HG02798 (cell line): ENCODE results near the gene RBMS2.
"Not testable (repeated sequence)": the region's sequence is repeated elsewhere in the genome, so short reads cannot be mapped to it uniquely, and the experiment has no call there.

Experiments
- ATAC-seq: cut with Tn5 transposase; IDR thresholded peaks from one replicate; pipeline ENCODE4 v1.9.1; 2021; ENCODE audit warnings: mild to moderate bottlenecking; ENCODE audit not compliant: unreplicated experiment, poor library complexity

RBMS2 gene

GRCh38 chr12:56577248-56577647 is 55.6 kb downstream of the RBMS2 start:
- not testable (repeated sequence) for ATAC-seq

- ATAC-seq: no peak
These were observed 57.4 kb downstream of the RBMS2 start for GRCh38 chr12:56578983-56579546.

- no peak for ATAC-seq
These were observed 60.0 kb downstream of the RBMS2 start for GRCh38 chr12:56581418-56582145.

GRCh38 chr12:56585098-56585497 is 63.5 kb downstream of the RBMS2 start:
- no peak for ATAC-seq

GRCh38 chr12:56589783-56590182 is 68.2 kb downstream of the RBMS2 start:
- ATAC-seq: no peak

GRCh38 chr12:56590237-56590830 is 68.7 kb downstream of the RBMS2 start:
- peak; percentile 46 for ATAC-seq

GRCh38 chr12:56591126-56591525 is 69.5 kb downstream of the RBMS2 start:
- ATAC-seq: no peak

GRCh38 chr12:56591961-56592360 is 70.3 kb downstream of the RBMS2 start:
- ATAC-seq: no peak

GRCh38 chr12:56593909-56594621 is 72.4 kb downstream of the RBMS2 start:
- ATAC-seq: peak; percentile 54

GRCh38 chr12:56596815-56597214 is 75.2 kb downstream of the RBMS2 start:
- no peak for ATAC-seq

GRCh38 chr12:56599041-56599440 is 77.4 kb downstream of the RBMS2 start:
- ATAC-seq: no peak

- ATAC-seq: no peak
These were observed 78.2 kb downstream of the RBMS2 start for GRCh38 chr12:56599797-56600196.

- ATAC-seq: no peak
These were observed 79.1 kb downstream of the RBMS2 start for GRCh38 chr12:56600753-56601152.

- no peak for ATAC-seq
These were observed 79.9 kb downstream of the RBMS2 start for GRCh38 chr12:56601503-56601902.

- no peak for ATAC-seq
These were observed 80.6 kb downstream of the RBMS2 start for GRCh38 chr12:56602239-56602638.

- no peak for ATAC-seq
These were observed 82.7 kb downstream of the RBMS2 start for GRCh38 chr12:56604355-56604754.

- no peak for ATAC-seq
These were observed 93.0 kb downstream of the RBMS2 start for GRCh38 chr12:56614627-56615026.

GRCh38 chr12:56616244-56616643 is 94.6 kb downstream of the RBMS2 start:
- no peak for ATAC-seq

- ATAC-seq: no peak
These were observed 95.3 kb downstream of the RBMS2 start for GRCh38 chr12:56616925-56617324.

GRCh38 chr12:56622535-56622934 is 100.9 kb downstream of the RBMS2 start:
- ATAC-seq: no peak

- no peak for ATAC-seq
These were observed 105.1 kb downstream of the RBMS2 start for GRCh38 chr12:56626701-56627100.
